ENCODE data around the gene PTPRH.

PTPRH gene

GRCh38 chr19:55208880-55209692, at the start of gene PTPRH:
PTPRH (minus strand) TSS chr19:55209501; CDS start chr19:55209433, 68 bp downstream.
- DNase-seq (ENCODE audit: low read depth in 3 of 3), result no peak

- no peak for DNase-seq (ENCODE audit: low read depth in 3 of 3)
Measured at GRCh38 chr19:55258476-55258827, 49.2 kb upstream of the PTPRH start.

- DNase-seq (ENCODE audit: low read depth in 3 of 3), result peak in 1 of 3 donors; percentile 21
Measured at GRCh38 chr19:55257461-55258420, 48.4 kb upstream of the PTPRH start.

GRCh38 chr19:55256562-55257460, 47.5 kb upstream of the PTPRH start:
- no peak for DNase-seq (ENCODE audit: low read depth in 3 of 3)

- peak in 2 of 3 donors; percentile 52 to 64 for DNase-seq (ENCODE audit: low read depth in 3 of 3)
Measured at GRCh38 chr19:55255618-55256423, 46.5 kb upstream of the PTPRH start.

- DNase-seq (ENCODE audit: low read depth in 3 of 3), result no peak
Measured at GRCh38 chr19:55254625-55254977, 45.3 kb upstream of the PTPRH start.

- peak in 1 of 3 donors; percentile 47 for DNase-seq (ENCODE audit: low read depth in 3 of 3)
Measured at GRCh38 chr19:55253842-55254624, 44.7 kb upstream of the PTPRH start.

GRCh38 chr19:55252760-55253663, 43.7 kb upstream of the PTPRH start:
- DNase-seq (ENCODE audit: low read depth in 3 of 3), result no peak

- no peak for DNase-seq (ENCODE audit: low read depth in 3 of 3)
Measured at GRCh38 chr19:55251341-55252081, 42.2 kb upstream of the PTPRH start.

GRCh38 chr19:55250262-55251036, 41.1 kb upstream of the PTPRH start:
- no peak for DNase-seq (ENCODE audit: low read depth in 3 of 3)

- no peak for DNase-seq (ENCODE audit: low read depth in 3 of 3)
Measured at GRCh38 chr19:55249841-55250240, 40.5 kb upstream of the PTPRH start.

- no peak for DNase-seq (ENCODE audit: low read depth in 3 of 3)
Measured at GRCh38 chr19:55248704-55249103, 39.4 kb upstream of the PTPRH start.

GRCh38 chr19:55248166-55248675, 38.9 kb upstream of the PTPRH start:
- no peak for DNase-seq (ENCODE audit: low read depth in 3 of 3)

GRCh38 chr19:55247621-55248099, 38.4 kb upstream of the PTPRH start:
- no peak for DNase-seq (ENCODE audit: low read depth in 3 of 3)

- DNase-seq (ENCODE audit: low read depth in 3 of 3), result no peak
Measured at GRCh38 chr19:55246462-55247451, 37.5 kb upstream of the PTPRH start.

Measured in stimulated activated CD4-positive, alpha-beta T cell treated with anti-CD3 and anti-CD28 coated beads, TNF-alpha, amount 100 ng/mL, for 48 hours (primary cell).